Amniotic stem cell (primary cell): ENCODE data around the gene PCED1B.

Experiments
- DNase-seq: peaks from one replicate; lab custom pipeline; 2025; lab: John Stamatoyannopoulos, UW

Gene PCED1B

DNA sequence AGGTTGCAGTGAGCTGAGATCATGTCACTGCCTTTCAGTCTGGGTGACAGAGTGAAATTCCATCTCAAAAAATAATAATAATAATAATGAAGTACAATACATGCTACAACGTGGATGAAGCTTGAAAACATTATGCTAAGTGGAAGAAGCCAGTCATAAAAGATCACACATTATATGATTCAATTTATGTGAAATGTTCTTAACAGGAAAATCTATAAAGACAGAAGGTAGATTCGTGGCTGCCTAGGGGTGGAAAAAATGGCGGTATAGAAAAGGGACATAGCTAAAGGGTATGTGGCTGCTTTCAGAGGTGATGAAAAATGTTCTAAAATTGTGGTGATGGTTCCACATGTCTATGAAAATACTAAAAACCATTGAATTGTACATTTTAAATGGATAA is 41.3 kb downstream of the PCED1B start:
- no peak for DNase-seq

DNA sequence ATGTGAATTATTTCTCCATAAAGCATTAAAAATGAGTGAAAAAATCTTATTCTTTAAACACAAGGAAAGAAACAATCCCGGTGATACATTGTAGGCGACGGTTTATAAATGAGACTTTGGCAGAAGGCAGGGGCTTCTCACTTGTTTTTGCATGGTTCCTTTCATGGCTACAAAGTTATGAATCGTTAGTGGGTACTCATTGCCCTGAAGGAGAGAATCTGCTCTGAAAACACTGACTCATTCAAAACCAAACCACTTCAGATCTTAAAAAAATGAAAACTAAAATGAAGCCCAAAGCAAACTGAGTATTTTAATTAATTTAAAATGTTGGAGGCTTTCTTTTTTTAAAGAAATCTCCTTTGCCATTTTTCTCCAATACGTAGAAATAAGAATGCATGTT is 41.7 kb downstream of the PCED1B start:
- no peak for DNase-seq

DNA sequence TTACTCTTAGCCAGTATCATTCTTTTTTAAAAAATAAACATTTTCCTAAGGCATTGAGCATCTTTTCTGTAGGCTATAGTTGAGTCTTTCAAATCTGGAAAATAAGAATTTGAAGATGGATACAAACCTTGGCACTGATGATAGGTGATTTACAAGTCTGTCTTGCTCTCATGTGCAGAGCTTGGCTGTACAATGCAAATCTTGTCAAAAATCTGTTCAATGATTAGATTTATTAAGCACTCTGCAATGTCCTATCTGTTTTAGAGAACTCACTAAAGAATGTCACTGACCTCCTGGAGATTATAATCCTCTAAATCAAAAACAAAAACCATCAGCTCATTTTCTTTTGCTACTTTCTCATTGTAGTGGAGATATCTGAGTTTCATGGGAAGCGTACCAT is 43.2 kb downstream of the PCED1B start:
- DNase-seq = no peak

DNA sequence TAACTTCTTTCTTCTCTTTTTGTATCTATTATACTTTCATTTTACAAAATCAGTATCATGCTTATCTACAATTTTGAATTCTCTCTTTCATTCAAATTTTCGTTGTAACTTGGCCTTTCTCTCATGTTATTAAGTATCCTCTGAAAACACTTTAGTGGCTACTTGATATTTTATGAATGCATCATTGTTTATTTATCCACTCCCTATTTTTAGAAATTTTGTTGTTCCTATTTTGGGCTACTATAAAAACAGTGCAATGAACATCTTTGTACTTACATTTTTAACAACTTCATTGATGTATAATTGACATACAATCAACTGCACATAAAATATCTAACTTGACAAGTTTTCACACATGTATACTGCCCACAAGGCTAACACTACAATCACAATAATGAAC is 44.3 kb downstream of the PCED1B start:
- no peak for DNase-seq

DNA sequence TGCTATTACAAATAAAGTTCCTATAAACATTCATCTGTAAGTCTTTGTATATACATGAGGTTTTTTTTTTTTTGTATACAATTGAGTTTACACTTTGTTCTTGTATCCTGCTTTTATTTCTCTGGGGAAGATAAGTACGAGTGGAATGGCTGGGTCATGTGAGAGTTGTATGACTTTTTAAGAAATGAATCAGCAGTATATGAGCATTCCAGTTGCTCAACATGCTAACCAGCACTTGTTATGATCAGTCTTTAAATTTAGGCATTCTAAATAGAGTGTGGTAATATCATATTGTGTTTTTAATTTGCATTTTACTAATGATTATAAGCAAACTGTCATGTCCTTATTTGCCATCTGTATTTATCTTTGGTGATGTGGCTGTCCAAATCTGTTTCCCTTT is 45.0 kb downstream of the PCED1B start:
- DNase-seq = no peak

DNA sequence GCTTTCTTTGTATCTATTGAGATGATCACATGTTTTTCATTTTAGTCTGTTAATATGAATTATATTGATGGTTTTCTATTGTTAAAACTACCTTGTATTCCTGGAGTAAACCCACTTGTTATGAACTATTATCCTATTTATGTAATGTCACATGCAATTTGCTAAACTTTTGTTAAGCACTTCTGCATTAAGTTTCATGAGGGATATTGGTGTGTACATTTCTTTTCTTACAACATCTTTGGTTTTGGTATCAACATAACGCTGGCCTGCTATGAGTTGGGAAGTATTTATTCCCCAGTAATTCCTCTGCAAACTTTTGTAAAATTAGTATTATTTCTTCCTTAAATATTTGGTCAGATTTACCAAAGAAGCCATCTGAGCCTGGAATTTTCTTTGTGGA is 46.8 kb downstream of the PCED1B start:
- DNase-seq = no peak

DNA sequence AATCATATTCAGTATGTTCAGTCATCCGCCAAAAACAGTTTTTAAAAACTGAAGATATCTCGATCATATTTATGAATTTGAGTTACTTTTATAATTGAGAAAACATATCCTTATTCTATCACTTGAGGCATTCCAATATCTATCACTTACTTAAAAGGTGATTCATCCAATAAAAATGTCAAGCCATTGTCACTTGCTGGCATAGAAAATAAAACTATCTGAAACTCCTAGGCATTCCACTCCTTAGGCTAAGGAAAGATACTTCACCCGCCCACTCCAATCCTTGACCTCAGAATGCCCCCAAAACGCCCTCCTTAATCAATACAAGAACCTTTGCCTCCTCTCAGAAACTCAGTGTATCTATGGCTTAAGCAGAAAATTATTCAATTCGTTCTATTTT is 51.6 kb downstream of the PCED1B start:
- DNase-seq = no peak

DNA sequence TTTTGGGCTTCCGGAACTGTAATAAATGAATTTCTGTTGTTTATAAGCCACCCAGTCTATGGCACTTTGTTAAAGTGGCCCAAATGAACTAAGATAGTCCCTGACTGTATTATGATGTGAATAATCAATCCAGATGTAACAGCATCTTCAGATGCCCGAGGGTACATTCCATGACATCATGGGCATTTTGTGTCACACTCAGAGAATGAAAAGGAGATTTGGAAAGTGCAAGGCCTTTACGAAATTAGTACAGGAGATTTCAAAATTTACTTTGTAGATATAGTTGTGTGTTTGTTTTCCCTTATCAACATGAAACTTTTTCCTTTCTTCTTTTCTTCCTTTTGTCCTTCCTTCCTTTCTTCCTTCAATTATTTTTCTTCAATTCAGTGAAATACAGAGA is 54.6 kb downstream of the PCED1B start:
- no peak for DNase-seq

DNA sequence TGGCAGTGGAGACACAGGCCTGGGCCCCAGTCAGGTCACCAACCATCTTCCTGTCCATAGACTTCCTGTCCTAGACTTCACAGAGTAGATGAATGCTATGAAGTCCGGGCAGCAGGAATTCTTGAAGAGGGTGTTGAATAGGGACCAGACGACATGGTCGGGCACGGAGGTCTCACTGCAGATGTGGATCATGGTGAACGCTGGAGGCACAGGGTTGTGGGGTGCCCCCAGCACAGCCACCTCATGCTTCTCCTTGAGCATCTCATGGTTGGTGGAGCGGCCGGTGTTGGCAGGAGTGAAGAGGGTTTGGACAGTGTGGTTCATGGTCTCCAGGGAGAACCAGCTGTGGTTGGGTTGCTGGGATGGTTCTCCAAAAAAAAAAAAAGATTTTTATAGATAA is 56.2 kb downstream of the PCED1B start:
- DNase-seq = no peak

DNA sequence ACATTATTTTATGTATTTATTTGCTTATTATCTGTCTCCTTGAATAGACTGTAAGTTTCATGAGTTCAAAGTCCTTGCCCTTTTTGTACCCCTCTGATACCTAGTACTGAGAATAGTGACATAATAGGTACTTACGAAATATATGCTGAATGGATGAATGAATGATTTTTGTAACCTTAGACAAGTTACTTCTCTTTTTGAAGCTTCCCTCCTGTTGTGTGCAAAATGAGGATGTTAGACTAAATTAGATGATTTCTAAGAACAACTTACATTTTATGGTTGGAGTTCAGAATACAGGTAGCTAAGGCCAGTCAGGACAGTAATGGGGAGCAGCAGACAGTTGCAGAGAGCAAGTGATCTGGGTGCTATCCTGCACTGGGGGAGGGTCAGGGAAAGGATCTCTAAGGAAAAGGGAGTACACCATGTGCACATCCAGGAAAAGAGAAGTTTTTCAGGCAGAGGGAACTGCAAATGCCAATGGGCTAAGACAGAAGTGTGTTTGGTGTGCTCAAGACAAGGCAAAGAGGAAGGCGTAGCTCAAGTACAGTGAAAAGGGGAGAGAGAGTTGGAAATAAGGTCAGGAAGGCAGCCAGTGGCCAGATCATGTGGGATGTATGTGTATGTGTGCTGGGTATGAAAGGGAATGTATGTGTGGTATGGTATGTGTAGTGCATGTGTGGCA is 59.7 kb downstream of the PCED1B start:
- no peak for DNase-seq

DNA sequence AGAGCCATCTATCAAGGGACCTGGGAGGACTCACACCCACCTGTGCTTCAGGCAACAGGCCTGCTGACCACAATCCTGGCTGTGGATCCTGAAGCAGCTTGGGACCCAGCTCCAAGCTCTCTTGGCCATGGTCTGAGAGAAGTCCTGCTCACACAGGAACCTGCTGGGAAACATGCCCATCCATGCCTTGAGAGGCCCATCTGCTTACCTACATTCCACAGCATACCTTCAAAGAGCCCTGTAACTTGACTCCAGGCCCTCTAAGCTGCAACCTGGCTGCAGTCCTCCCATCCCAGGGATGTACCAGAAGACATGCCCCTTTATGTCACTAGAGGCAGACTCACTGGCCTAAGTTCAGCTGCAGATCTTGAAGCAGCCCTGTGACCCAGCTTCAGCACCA is 62.0 kb downstream of the PCED1B start:
- DNase-seq = no peak

DNA sequence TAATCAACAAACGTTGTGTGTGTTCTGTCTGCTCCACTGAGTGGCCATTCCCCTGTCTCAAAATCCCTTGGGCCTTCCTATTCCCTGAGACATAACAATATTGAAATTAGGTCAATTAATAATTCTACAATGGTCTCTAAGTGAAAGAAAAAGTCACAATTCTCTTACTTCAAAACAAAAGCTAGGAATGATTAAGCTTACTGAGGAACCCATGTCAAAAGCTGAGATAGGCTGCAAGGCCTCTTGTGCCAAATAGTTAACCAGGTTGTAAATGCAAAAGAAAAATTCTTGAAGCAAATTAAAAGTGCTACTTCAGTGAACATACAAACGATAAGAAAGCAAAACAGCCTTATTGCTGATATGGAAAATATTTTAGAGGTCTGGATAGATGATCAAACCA is 65.3 kb downstream of the PCED1B start:
- no peak for DNase-seq

DNA sequence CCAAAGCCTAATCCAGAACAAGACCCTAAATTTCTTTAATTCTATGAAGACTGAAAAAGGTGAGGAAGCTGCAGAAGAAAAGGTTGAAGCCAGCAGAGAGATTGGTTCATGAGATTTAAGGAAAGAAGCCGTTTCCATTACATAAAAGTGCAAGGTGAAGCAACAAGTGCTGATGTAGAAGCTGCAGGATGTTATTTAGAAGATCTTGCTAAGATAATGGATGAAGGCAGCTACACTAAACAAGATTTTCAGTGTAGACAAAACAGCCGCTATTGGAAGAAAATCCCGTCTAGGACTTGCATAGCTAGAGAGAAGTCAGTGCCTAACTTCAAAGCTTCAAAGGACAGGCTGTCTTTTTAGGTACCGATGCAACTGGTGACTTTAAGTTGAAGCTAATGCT is 65.8 kb downstream of the PCED1B start:
- no peak for DNase-seq

DNA sequence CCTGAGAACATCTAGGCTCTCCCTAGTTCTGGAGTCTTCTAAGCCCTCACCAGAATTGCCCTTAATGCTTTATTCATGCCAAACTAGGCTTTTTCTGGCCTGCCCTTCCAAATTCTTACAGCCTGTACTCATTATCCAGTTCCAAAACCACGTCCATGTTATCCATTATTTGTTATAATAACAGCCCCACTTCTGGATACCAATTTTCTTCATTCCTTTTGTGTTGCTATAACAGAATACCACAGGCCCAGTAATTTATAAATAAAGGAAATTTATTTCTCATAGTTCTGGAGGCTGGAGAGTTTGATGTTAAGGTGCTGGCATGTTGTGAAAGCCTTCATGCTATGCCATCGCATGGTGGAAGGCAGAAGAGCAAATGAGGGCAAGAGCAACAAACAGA is 68.3 kb downstream of the PCED1B start:
- DNase-seq = no peak

DNA sequence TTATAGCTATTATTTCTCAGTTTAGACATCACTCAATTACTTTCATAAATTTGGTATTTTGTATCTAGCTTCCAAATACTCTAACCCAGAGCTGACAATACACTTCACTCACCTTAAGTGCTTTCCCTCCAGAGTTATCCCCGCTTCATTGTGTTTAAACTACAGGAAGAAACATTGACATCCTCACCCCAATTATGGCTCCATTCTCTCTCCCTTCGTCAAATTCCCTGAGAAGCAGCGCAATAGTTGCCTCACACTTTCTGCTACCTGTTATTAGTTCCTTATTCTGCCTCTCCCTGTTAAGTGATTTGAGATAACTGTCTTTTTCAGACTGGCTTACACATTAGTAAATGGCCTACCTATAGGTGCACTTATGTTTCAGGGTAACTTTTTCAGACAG is 69.7 kb downstream of the PCED1B start:
- no peak for DNase-seq

DNA sequence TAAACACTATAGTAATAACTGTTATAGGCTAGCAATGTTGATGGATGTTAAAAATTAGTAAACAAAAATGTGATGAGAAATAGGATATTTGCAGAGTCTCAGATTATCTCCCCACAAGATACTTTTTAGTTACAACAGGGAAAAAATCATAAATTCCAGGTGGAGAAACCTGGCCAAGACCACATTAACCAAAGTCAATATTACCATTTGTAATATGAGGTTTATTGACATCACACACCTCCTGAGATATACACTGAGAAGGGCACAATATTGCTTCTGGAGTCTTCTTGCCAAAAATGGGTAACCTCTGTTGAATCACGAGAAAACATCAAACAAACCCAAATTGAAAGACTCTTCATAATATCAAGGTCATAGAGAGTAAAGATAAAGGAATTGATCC is 72.7 kb downstream of the PCED1B start:
- DNase-seq = no peak

DNA sequence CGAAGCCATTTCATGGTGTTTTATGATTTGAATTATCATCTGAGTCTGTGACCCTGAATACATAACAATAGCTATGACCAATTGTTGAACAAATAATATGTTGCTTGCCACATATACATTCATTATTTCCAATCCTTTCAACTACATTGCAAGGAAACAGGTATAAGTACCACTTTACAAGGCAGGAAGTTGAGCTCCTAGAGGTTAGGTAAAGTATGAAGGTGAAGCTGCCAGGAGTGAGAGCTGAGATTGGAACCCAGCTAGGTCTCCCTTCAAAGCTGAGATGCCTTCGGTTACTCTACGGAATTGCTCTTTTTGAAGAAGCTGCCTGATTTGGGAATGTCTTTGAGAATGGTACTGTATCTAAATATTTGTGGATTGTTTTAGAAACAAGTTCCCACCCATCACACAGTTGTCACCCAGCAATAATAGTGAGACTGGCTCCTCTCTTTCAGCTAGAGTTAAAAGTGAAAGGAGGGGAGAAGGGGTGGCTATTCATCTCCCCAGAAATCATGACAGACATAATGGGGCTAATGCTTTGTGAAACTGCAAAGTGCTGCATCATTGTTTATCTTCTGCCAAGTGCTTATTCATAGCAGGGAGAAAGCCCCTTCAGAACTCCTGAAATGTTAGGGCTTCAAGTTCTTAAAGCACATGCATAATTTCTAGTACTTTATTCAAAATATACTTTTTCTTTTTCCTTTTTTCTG is 76.2 kb downstream of the PCED1B start:
- DNase-seq = peak; percentile 6

DNA sequence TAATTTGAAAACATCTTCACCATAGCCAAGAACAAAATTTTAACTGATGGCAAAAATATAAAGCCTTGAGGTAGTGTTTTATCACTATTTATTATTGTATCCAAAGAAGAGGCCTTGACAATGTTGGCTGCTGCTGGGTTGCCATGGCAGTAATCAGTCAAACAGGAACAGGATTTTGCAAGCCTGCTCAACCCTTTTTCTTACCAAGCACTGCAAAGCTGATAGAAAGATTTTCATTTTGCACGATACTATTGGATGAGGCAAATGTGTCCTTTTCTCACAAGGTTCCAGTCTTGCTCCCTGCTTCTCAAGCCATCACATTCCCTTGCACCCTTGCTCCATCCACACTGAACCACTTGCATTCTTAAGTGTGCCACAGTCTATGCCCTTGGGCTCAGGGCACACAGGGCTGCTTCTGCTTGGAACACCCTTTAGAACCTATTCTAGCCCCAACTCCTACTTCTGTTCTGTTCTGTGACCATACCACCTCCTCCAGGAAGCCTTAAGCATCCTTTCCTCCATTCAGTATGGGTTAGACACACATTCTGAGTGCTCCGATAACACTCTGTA is 76.8 kb downstream of the PCED1B start:
- DNase-seq = no peak

DNA sequence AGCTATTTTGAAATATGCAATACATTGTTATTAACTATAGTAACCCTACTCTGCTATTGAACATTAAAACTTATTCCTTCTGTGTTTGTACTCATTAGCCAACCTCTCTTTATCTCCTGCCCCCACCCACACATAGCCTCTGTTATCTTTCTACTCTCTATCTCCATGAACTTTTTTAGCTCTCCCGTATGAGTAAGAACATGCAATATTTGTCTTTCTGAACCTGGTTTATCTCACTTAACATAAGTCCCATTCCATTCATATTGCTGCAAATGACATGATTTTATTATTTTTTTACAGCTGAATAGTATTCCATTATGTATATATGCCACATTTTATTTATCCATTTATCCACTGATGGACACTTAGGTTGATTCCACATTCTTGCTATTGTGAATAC is 79.4 kb downstream of the PCED1B start:
- no peak for DNase-seq

DNA sequence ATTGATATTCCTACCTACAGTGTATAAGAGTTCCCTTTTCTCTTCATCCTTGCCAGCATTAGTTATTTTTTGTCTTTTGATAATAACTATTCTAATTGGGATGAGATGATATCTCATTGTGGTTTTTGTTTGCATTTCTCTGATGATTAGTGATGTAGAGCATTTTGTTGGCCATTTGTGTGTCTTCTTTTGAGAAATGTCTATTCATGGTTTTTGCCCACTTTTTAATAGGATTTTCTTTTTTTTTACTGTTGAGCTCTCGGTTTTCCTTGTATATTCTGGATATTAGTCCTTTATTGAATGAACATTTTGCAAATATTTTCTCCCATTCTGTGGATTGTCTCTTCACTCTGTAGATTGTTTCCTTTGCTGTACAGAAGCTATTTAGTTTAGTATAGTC is 79.9 kb downstream of the PCED1B start:
- DNase-seq = no peak

DNA sequence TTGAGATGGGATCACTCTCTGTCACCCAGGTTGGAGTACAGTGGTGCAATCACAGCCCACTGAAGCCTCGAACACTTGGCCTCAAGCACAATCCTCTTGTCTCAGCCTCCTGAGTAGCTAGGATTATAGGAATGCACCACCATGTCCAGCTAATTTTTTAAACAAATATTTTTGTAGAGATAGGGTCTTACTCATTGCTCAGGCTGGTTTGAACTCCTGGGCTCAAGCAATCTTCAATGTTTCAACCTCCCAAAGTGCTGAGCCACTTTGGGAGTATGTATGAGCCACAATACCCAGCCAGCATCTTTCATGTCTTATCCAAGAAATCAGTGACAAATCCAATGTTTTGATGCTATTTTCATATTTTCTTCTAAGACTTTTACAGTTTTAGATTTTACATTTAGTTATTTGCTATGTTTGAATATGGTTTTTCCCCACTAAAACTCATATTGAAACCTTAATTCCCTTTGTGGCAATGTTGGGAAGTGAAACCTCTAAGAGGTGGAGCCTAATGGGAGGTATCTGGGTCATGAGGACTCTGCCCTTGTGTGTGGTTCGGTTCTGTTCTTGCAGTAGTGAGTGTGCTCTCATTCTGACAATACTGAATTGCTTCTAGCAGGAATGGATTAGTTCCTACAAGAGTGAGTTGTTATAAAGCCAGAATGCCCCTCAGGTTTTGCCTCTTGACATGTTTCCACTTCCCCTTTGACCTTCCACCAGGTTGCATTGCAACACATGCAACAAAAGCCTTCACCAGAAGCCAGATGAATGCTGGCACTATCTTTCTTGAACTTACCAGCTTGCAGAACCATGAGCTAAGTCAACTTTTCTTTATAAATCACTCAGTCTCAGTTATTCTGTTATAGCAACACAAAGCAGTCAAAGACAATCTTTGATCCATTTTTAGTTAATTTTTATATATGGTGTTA is 81.2 kb downstream of the PCED1B start:
- DNase-seq = no peak

DNA sequence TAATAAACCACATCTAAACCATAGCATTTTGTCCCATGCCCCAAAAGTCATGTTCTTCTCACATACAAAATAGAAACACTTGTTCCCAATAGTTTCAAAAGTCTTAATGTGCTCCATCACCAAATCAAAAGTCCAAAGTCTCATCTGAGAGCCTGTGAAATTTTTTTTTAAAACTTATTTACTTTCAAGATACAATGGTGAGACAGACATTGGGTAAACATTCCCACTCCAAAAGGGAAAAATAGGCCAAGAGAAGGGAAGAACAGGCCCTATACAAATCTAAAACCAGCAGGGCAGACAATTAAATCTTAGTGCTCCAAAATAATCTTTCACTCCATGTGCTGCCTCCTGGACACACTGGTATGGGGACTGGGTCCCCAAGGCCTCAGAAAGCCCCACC is 84.7 kb downstream of the PCED1B start:
- no peak for DNase-seq
